Measurements from ENCODE around the gene RTL5. TPM values are rescaled to one million over a fixed set of nuclear protein-coding genes. Genes with fewer than 3 reads are reported as not detected.

Gene RTL5
- total and polyA plus RNA-seq, 2 donors (not counting 1 experiment from before 2014, with no cell fraction given) = 4.2 to 4.5 TPM

GRCh38 chrX:72108666-72109065 is 23.0 kb downstream of the RTL5 start:
- no peak for TF ChIP-seq EZH2 (IDR thresholded peaks at IDR 0.05; ENCODE audit: low read length, missing control alignments)
- TF ChIP-seq CTCF (conservative IDR thresholded peaks at IDR 0.05 in 1 of 2, IDR thresholded peaks at IDR 0.05 in 1 of 2; ENCODE audit: low read depth in 1 of 2, low read length in 2 of 2) = no peak
- Histone ChIP-seq H3K9me3 (ENCODE audit: control insufficient read depth, insufficient read depth, low read depth, low read length) (no peaks in the 10 kb centered on the region), H3K9ac (ENCODE audit: insufficient read depth, low read length) (no peak overlapping the region), H4K20me1 (ENCODE audit: control insufficient read depth, extremely low read depth, insufficient read depth, low read length) (no peaks in the 10 kb centered on the region), H3K4me2 (ENCODE audit: extremely low read depth, insufficient read depth, low read length) (no peak overlapping the region), H3K27ac (ENCODE audit: insufficient read depth, low read length) (no peak overlapping the region), H3K79me2 (ENCODE audit: control insufficient read depth, insufficient read depth, low read length) (no peaks in the 10 kb centered on the region), H3K36me3 (ENCODE audit: control insufficient read depth, insufficient read depth, low read length) (no peaks in the 10 kb centered on the region), H3K27me3 (ENCODE audit: control insufficient read depth, insufficient read depth, low read length) (peaks cover 2% of the 10 kb centered on the region), H3K4me1 (ENCODE audit: control insufficient read depth, extremely low read depth, insufficient read depth, low read length) (no peaks in the 10 kb centered on the region), H3K4me3 (replicated peaks in 1 of 4; ENCODE audit: control extremely low read depth in 1 of 4, insufficient read depth in 1 of 4, low read depth in 3 of 4, low read length in 4 of 4) (no peak overlapping the region), H2AFZ (ENCODE audit: low read length) (no peak overlapping the region)
- DNase-seq (ENCODE audit: low read depth in 2 of 2) = no peak

GRCh38 chrX:72107841-72108595 is 23.7 kb downstream of the RTL5 start:
- no peak overlapping the region for H3K4me3 ChIP-seq (replicated peaks in 1 of 4; ENCODE audit: control extremely low read depth in 1 of 4, insufficient read depth in 1 of 4, low read depth in 3 of 4, low read length in 4 of 4)
- no peak overlapping the region for H2AFZ ChIP-seq (ENCODE audit: low read length)
- H3K79me2 ChIP-seq (ENCODE audit: control insufficient read depth, insufficient read depth, low read length) = no peaks in the 10 kb centered on the region
- peaks cover 2% of the 10 kb centered on the region for H3K27me3 ChIP-seq (ENCODE audit: control insufficient read depth, insufficient read depth, low read length)
- H3K4me2 ChIP-seq (ENCODE audit: extremely low read depth, insufficient read depth, low read length) = no peak overlapping the region
- H3K27ac ChIP-seq (ENCODE audit: insufficient read depth, low read length) = no peak overlapping the region
- H3K36me3 ChIP-seq (ENCODE audit: control insufficient read depth, insufficient read depth, low read length) = no peaks in the 10 kb centered on the region
- no peaks in the 10 kb centered on the region for H3K9me3 ChIP-seq (ENCODE audit: control insufficient read depth, insufficient read depth, low read depth, low read length)
- no peak for DNase-seq (ENCODE audit: low read depth in 2 of 2)
- no peaks in the 10 kb centered on the region for H4K20me1 ChIP-seq (ENCODE audit: control insufficient read depth, extremely low read depth, insufficient read depth, low read length)
- H3K4me1 ChIP-seq (ENCODE audit: control insufficient read depth, extremely low read depth, insufficient read depth, low read length) = no peaks in the 10 kb centered on the region
- no peak for TF ChIP-seq EZH2 (IDR thresholded peaks at IDR 0.05; ENCODE audit: low read length, missing control alignments)
- no peak for TF ChIP-seq CTCF (conservative IDR thresholded peaks at IDR 0.05 in 1 of 2, IDR thresholded peaks at IDR 0.05 in 1 of 2; ENCODE audit: low read depth in 1 of 2, low read length in 2 of 2)
- no peak overlapping the region for H3K9ac ChIP-seq (ENCODE audit: insufficient read depth, low read length)

- no peak overlapping the region for H3K27ac ChIP-seq (ENCODE audit: insufficient read depth, low read length)
- no peaks in the 10 kb centered on the region for H4K20me1 ChIP-seq (ENCODE audit: control insufficient read depth, extremely low read depth, insufficient read depth, low read length)
- no peak overlapping the region for H3K4me3 ChIP-seq (replicated peaks in 1 of 4; ENCODE audit: control extremely low read depth in 1 of 4, insufficient read depth in 1 of 4, low read depth in 3 of 4, low read length in 4 of 4)
- no peak overlapping the region for H2AFZ ChIP-seq (ENCODE audit: low read length)
- H3K4me1 ChIP-seq (ENCODE audit: control insufficient read depth, extremely low read depth, insufficient read depth, low read length) = no peaks in the 10 kb centered on the region
- no peaks in the 10 kb centered on the region for H3K79me2 ChIP-seq (ENCODE audit: control insufficient read depth, insufficient read depth, low read length)
- no peak for TF ChIP-seq EZH2 (IDR thresholded peaks at IDR 0.05; ENCODE audit: low read length, missing control alignments)
- no peak for TF ChIP-seq CTCF (conservative IDR thresholded peaks at IDR 0.05 in 1 of 2, IDR thresholded peaks at IDR 0.05 in 1 of 2; ENCODE audit: low read depth in 1 of 2, low read length in 2 of 2)
- DNase-seq (ENCODE audit: low read depth in 2 of 2) = no peak
- H3K27me3 ChIP-seq (ENCODE audit: control insufficient read depth, insufficient read depth, low read length) = peaks cover 2% of the 10 kb centered on the region
- H3K9me3 ChIP-seq (ENCODE audit: control insufficient read depth, insufficient read depth, low read depth, low read length) = no peaks in the 10 kb centered on the region
- H3K9ac ChIP-seq (ENCODE audit: insufficient read depth, low read length) = no peak overlapping the region
- H3K36me3 ChIP-seq (ENCODE audit: control insufficient read depth, insufficient read depth, low read length) = no peaks in the 10 kb centered on the region
- H3K4me2 ChIP-seq (ENCODE audit: extremely low read depth, insufficient read depth, low read length) = no peak overlapping the region
Measured at GRCh38 chrX:72107320-72107719, 24.4 kb downstream of the RTL5 start.
